Endothelial cell of umbilical vein (primary cell): ENCODE measurements around the gene CARHSP1.
A peak's percentile ranks its signal among the peaks of the same experiment; 100 is the strongest.

Experiments
- EZH2 ChIP-seq: IDR thresholded peaks from 2 replicates; pipeline ENCODE4 v1.6.1; 2012; ENCODE audit warnings: borderline replicate concordance, low read depth, mild to moderate bottlenecking, moderate library complexity, low read length, inconsistent platforms; ENCODE audit not compliant: severe bottlenecking
- FOS ChIP-seq: IDR thresholded peaks from 2 replicates; pipeline ENCODE4 v1.6.1; 2011; ENCODE audit warnings: mild to moderate bottlenecking, low read length, moderate library complexity, borderline replicate concordance; ENCODE audit not compliant: insufficient read depth
- JUN ChIP-seq: IDR thresholded peaks from 2 replicates; pipeline ENCODE4 v1.6.1; 2011; ENCODE audit warnings: borderline replicate concordance, low read depth; ENCODE audit not compliant: insufficient read length, insufficient read depth
- MYC ChIP-seq: IDR thresholded peaks from one replicate; pipeline ENCODE4 v1.6.1; 2011; ENCODE audit warnings: mild to moderate bottlenecking, low read depth, low read length
- POLR2A ChIP-seq: IDR thresholded peaks from 2 replicates; pipeline ENCODE4 v1.6.1; 2012; ENCODE audit warnings: low read depth, mild to moderate bottlenecking, control low read depth, low read length
- POLR2AphosphoS5 ChIP-seq: IDR thresholded peaks from 2 replicates; pipeline ENCODE4 v1.6.1; 2012; ENCODE audit warnings: low read depth, mild to moderate bottlenecking, control low read depth, low read length, moderate library complexity; ENCODE audit not compliant: insufficient read depth
- TF ChIP-seq, protein P1 (sequence below), 2 donors: IDR thresholded peaks; 1 replicate in 1 of 2; 2 replicates in 1 of 2; pipeline ENCODE4 v1.5.1; 2011; ENCODE audit warnings: low read length in 2 of 2, mild to moderate bottlenecking in 2 of 2, moderate library complexity in 2 of 2, control low read depth in 1 of 2, inconsistent platforms in 1 of 2, low read depth in 1 of 2; ENCODE audit not compliant: insufficient read depth in 1 of 2; ENCODE audit errors: extremely low read depth in 1 of 2

DNA sequence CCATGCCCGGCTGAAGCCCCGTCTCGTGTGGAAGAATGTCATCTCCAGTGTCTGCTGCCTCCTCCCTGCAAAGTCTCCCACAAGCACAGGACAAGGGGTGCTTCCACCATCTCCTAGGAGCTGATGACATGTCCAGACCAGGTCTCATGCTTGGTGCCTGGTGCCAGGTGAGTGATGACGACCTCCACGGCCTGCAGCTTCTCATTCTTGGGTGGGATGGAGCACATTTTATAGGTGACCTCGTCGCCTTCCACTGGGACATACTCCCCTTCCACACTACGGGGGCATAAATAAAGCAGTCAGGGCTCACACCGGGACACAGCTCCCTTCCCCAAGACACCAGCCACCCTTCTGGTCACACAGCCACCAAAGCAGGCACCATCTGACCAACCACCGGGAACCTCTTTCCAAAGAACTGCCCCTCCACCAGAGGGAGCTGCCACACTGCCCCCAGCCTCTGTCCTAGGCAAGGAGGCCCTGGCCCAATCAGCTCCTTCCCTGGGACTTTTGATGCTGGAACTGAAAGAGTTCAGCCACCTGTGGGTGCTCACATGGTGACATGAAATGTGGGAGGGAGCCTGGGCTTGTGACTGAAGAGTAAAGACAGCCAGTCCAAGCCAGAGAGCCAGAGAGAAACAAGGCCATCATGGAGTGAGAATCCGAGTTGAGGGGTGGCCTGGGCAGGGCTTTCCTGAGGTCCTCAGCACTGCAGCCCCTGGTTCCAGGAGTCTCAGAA lies 13.6 kb downstream of the CARHSP1 start:
- TF ChIP-seq, protein P1, sequence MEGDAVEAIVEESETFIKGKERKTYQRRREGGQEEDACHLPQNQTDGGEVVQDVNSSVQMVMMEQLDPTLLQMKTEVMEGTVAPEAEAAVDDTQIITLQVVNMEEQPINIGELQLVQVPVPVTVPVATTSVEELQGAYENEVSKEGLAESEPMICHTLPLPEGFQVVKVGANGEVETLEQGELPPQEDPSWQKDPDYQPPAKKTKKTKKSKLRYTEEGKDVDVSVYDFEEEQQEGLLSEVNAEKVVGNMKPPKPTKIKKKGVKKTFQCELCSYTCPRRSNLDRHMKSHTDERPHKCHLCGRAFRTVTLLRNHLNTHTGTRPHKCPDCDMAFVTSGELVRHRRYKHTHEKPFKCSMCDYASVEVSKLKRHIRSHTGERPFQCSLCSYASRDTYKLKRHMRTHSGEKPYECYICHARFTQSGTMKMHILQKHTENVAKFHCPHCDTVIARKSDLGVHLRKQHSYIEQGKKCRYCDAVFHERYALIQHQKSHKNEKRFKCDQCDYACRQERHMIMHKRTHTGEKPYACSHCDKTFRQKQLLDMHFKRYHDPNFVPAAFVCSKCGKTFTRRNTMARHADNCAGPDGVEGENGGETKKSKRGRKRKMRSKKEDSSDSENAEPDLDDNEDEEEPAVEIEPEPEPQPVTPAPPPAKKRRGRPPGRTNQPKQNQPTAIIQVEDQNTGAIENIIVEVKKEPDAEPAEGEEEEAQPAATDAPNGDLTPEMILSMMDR (IDR thresholded peaks at IDR 0.05; ENCODE audit: extremely low read depth in 1 of 2, insufficient read depth in 1 of 2, low read depth in 1 of 2, low read length in 2 of 2), result peak in 1 of 2 donors; percentile 14
- no peak for TF ChIP-seq EZH2
- TF ChIP-seq POLR2AphosphoS5, result no peak
- no peak for TF ChIP-seq FOS
- no peak for TF ChIP-seq MYC
- no peak for TF ChIP-seq JUN
- no peak for TF ChIP-seq POLR2A
